ENCODE data around the gene FRYL.
"Not testable (repeated sequence)": the region's sequence is repeated elsewhere in the genome, so short reads cannot be mapped to it uniquely, and the experiment has no call there.

FRYL gene

DNA sequence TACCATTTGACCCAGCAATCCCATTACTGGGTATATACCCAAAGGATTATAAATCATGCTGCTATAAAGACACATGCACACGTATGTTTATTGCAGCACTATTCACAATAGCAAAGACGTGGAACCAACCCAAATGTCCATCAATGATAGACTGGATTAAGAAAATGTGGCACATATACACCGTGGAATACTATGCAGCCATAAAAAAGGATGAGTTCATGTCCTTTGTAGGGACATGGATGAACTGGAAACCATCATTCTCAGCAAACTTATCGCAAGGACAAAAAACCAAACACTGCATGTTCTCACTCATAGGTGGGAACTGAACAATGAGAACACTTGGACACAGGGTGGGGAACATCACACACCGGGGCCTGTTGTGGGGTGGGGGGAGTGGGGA, 34.9 kb downstream of the FRYL start:
- not testable (repeated sequence) for DNase-seq

GRCh38 chr4:48742412-48742811, 37.7 kb downstream of the FRYL start:
- DNase-seq, result peak; percentile 9

GRCh38 chr4:48739560-48740019, 40.5 kb downstream of the FRYL start:
- peak; percentile 60 for DNase-seq

DNA sequence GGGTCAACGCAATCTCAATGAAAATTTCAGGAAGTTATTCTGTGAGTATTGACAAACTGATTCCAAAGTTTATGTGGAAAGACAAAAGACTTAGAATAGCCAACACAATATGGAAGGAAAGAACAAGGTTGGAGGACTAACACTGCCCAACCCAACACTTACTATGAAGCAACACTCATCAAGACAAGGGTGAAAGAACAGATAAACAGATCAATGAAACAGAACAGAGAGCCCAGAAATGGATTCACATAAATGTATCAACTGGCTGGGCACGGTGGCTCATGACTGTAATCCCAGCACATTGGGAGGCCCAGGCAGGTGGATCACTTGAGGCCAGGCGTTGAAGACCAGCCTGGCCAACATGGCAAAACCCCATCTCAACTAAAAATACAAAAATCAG, 41.2 kb downstream of the FRYL start:
- DNase-seq, result no peak

GRCh38 chr4:48728906-48729496, 51.1 kb downstream of the FRYL start:
- not testable (repeated sequence) for DNase-seq

- no peak for DNase-seq
Observed at GRCh38 chr4:48727666-48728459, 52.2 kb downstream of the FRYL start.

DNA sequence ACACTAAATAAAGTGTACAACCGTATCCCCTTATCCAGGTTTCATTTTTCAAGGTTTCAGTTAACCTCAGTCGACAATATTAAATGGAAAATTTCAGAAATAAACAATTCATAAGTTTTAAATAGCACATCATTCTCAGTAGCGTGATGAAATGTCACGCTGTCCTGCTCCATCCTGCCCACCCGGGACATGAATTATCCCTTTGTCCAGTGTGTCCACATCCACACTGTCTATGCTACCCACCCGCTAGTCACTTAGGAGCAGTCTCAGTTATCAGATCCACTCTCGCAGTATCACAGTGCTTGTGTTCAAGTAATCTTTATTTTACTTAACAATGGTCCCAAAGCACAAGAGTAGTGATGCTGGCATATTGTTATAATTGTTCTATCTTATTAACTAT, 54.7 kb downstream of the FRYL start:
- DNase-seq, result no peak

DNA sequence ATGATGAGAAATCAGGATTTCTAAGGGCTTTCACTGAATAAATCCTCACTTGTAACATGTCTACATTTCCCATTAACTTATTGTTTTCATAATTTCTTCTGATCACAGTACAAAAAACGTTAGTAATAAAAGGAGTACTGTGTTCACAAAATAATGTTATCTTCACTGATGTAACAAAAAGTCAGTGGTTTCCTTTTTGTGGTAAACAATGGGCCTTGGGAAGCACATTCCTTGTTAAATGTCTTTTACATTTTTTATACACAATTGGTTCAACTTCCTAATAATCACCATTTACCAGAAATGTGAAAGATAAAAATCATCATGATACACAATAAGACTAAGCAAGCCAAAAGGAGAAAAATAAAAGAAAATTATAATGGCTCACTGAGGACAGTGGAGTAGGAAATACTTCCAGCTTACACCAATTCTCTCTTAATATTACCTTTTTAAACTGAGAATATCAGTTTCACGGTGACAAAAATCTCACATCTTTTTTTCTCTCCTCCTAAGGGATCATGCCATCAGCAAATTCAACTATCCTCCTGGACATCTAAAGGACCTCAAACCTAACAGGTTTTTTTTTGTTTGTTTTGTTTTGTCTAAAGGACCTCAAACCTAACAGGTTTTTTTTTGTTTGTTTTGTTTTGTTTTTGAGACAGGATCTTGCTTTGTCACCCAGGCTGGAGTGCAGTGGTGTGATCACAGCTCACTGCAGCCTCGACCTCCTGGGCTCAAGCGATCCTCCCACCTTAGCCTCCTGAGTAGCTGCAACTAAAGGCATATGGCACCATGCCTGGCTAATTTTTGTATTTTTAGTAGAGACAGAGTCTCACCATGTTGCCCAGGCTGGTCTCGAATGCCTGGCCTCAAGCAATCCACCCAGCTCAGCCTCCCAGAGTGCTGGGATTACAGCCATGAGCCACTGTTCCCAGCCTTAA, 57.3 kb downstream of the FRYL start:
- no peak for DNase-seq

- no peak for DNase-seq
Observed at GRCh38 chr4:48720459-48720858, 59.6 kb downstream of the FRYL start.

GRCh38 chr4:48718818-48719465, 61.1 kb downstream of the FRYL start:
- DNase-seq, result no peak

DNA sequence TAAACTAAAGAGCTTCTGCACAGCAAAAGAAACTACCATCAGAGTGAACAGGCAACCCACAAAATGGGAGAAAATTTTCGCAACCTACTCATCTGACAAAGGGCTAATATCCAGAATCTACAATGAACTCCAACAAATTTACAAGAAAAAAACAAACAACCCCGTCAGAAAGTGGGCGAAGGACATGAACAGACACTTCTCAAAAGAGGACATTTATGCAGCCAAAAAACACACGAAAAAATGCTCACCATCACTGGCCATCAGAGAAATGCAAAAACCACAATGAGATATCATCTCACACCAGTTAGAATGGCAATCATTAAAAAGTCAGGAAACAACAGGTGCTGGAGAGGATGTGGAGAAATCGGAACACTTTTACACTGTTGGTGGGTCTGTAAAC, 63.8 kb downstream of the FRYL start:
- DNase-seq, result not testable (repeated sequence)

- DNase-seq, result no peak
Observed at GRCh38 chr4:48710446-48711209, 69.5 kb downstream of the FRYL start.

GRCh38 chr4:48709901-48710300, 70.2 kb downstream of the FRYL start:
- no peak for DNase-seq

DNA sequence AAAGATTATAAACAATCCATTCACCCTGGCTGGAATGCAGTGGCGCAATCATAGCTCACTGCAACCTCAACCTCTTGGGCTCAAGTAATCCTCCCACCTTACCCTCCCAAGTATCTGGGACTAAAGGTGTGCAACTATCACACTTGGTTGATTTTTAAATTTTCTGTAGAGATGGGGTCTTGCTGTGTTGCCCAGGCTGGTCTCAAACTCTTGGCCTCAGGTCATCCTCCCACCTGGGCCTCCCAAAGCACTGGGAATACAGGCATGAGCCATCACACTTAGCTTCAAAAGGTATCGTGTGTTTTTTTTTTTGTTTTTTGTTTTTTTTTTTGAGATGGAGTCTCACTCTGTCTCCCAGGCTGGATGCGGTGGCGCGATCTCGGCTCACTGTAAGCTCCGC, 71.5 kb downstream of the FRYL start:
- DNase-seq, result peak; percentile 24

- DNase-seq, result no peak
Observed at GRCh38 chr4:48706736-48707135, 73.3 kb downstream of the FRYL start.

DNA sequence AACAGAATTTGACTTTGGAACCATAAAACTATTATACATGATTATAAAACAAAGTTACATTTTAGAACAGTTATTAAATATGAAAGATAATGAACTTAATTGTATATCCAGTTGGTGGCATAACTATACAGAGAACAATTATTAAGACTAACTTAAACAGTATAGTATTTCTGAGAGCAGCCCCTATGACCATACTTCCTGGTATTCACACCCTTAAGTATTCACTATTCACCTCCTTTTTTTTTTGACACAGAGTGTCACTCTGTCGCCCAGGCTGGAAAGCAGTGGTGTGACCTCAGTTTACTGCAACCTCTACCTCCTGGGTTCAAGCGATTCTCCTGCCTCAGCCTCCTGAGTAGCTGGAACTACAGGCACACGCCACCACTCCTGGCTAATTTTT, 74.5 kb downstream of the FRYL start:
- DNase-seq, result no peak

DNA sequence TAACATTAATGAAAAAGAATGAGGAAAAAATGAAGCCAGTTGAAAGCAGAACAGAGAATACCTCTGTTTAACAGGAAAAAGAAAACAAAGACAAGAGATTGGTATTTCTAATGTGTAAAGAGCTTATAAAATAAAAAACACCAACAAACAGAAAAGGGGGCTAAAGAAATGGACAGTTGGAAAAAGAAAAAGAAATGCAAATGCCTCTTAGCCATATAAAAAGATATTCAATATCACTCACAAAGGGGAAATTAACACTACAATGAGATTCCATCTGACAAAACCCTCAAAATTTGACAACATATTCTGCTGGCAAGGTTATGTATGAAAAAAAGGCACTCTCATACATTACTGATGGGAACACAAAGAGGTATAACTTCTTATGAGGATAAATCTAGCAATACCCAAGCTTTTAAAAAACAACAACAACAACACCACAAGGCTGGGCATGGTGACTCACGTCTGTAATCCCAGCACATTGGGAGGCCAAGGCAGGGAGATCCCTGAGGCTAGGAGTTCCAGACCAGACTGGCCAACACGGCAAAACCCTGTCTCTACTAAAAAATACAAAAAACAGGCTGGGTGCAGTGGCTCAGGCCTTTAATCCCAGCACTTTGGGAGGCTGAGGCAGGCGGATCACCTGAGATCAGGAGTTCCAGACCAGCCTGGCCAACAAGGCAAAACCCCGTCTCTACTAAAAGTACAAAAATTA, 75.8 kb downstream of the FRYL start:
- DNase-seq, result no peak

- no peak for DNase-seq
Observed at GRCh38 chr4:48699475-48699874, 80.6 kb downstream of the FRYL start.

DNA sequence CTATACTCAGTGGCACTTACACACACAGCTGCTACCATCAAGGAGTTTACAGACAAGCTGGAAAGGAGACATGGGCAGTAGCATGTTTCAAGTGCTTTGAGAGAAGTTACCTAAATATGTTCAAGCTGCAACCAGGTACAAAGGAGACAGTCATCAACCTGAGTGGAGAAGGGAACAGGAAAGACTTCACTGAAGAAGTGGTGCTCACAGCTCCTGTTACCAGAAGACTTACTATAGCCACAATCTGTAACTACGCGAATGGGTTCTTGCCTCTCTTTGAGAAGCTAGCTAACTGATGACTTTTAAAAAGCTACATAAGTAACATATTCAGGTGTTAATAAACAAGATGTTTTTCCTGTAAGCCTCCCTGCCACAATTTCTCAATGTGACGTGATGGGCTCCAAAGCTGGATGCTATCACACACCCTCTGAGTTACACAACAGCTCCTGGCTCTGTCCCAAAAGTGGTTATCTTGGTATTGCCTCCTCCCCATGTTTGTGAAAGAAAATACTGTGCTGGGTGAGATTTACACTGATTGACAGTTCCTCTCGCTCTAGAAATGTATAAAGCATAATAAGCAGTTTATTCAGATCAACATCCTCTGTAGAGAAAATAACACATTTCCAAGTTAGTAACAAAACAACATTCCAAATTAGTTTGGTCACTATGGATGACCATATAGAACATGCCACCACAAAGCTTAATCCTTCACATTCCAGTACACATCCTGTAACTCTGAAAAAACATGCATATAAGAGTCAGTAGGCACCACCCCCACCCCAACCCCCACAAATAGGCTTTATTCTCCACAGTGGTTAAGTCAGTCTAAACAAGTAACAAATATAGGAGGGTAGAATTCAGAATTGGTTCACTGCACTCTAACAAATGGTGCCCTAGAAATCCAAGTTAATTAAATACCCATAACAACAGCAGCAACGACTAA, 81.8 kb downstream of the FRYL start:
- peak; percentile 94 for DNase-seq

DNA sequence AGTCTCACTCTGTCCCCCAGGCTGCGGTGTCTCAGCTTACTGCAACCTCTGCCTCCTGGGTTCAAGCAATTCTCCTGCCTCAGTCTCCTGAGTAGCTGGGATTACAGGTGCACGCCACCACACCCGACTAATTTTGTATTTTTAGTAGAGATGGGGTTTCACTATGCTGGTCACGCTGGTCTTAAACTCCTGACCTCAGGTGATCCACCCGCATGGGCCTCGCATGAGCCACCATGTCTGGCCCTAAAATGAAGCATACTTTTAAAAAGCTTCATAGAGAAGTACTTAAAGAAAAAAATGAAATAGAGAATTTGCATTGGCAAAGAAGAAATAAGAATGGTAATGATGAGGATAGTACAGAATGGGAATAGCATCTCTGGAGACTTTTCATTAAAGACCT, 82.6 kb downstream of the FRYL start:
- not testable (repeated sequence) for DNase-seq
